NCI-H2081 treated with DMSO at 0.1 percent for 48 hours (cell line): ENCODE data around the gene DNALI1.

Experiments used
- DNase-seq: peaks from one replicate; lab custom pipeline; 2025; lab: John Stamatoyannopoulos, UW

DNALI1 gene

DNA sequence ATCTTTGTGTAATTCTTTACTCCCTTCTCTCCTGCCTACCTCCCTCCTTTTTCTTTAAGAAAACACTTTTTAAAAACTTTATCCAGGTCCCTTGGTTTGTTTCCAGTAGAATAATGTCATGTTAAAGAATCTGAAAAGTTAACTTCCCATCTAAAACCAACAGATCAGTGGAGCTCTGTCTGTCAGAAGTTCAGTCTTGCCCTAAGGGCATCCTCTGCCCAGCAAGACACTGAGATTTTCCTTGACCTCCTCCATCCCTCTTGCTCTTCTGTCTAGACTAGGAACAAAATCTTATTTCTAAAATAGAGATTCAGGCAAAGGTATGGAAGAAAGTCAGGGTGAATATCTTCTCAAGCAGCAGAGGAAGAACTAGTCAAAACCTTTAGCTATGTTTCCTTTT, 44.7 kb downstream of the DNALI1 start:
- no peak for DNase-seq

DNA sequence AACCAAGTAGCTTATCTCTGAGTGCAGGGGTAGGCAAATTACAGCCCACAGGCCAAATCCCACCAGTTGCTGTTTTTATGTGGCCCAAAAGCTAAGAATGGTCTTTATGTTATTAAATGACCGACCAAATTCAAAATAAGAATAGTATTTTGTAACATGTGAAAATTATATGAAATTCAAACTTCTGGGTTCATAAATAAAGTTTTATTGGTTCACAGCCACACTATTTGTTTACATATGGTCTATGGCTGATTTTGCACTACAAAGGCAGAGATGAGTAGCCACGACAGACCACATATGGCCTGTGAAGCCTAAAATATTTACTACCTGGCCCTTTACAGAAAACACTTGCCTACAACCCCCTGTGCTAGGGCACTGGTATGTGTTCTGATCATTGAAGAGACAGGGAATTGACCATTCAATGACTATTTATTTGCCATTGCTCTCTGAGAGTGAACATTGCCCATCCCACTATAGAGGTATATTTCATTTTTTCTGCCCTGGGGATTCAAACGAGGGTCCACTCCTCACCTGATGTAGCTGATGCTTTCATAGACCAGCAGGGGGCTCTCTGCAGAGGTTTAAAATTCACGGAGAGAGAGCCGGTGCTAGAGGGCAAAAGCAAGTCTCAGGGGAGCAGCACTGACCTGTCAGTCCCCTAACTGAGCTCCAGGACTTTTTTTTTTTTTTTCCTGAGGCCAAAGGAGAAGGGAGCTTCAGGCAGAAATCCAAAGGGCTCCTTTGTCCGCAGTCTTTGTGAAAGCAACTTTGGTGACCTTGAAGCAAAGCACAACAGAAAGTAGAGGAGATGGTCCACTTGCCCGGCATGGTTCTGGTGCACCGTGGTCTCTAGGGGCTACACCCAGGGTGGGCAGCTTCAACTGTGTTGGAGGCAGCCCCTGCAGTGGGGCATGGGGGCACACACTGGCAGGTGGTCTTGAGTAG, 46.3 kb downstream of the DNALI1 start:
- no peak for DNase-seq

DNA sequence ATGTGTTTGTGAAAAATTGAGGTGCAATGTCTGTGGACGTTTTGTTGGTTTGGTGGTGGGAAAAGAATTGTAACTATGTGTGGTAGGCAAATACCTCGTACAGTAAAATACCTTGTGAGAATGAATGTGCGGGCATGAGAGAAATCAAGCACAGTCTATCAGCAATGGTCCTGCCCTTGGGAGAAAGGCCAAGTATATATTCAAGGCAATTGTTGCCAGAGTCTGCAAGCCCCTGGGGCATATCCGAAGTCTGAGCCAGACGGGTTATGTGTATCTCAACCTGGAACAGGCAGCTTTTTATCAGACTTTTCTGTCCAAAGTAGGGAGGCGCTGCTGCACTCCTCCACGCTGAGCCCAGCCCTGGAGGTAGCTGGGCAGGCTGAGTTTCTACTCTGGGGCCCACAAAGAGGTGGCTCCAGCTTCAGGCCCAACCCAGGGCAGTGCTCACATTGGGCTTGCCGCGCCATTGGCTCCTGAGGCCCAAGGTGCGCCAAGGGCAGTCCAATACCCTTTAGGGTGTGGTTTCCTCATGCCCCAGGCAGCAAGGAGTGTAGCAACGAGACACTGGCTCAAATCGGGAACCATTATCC, 48.4 kb downstream of the DNALI1 start:
- no peak for DNase-seq

DNA sequence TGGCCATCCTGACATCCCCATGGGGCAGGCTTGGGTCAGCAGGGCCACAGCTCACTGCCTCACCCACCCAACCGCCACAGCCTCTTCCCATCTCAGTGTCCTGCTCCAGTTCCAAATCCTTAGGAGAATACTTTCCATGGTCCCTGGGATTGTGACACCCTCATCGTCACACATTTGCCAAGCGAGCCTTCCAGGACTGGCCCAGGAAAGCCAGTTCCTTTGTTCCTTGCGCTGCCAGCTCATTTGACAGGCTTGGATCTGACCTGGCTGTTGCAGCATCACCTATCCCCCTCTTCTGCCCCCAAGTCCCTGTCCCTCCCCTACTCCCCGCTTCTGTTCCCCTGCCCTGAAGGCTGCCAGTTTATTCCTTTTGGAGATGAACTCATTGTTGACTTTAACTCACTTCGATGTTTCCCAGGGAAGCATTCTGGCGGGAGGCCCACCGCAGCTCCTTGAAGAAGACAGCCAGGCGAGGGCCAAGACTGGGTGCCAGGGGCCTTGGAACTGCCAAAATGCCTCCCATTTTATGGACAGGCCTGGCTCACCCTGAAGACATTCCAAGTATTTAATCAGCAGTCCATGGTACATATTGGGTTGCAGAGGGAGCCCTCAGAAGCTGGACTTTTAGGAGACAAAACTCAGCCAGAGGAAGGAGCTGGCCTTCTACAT, 49.2 kb downstream of the DNALI1 start:
- DNase-seq: no peak

DNA sequence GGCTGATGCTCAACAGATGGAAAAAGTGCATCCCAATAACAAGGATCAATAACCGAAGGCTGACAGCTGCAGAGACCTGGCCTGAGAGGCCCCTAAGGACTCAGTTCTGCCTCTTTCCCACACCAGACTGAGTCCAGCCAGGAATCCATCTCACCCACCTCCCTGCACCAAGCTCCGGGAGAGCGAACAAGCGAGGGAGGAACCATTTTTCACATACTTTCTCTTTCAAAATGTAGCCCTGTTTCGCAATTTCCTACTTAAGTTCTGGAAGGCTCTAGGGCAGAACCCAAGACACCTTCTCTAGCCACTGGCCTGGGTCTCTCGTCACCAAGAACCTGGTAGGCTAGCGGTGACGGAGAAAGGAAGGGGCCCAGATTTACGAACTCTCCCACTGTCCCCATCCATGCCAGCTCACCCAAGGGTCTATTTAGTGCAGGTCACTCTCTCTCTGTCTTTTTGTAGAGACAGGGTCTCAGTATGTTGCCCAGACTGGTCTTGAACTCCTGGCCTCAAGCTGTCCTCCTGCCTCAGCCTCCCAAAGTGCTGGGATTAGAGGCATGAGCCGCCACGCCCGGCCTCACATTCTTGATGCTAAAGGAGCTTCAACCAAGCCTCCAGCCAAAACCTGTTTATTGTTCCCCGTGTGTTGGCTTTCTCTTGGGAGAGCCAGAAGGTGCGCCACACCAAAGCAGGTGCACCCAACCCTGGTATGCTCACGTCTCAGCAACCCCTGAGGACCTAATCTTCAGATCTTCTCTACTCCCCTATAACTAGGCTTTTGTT, 49.9 kb downstream of the DNALI1 start:
- DNase-seq: no peak

DNA sequence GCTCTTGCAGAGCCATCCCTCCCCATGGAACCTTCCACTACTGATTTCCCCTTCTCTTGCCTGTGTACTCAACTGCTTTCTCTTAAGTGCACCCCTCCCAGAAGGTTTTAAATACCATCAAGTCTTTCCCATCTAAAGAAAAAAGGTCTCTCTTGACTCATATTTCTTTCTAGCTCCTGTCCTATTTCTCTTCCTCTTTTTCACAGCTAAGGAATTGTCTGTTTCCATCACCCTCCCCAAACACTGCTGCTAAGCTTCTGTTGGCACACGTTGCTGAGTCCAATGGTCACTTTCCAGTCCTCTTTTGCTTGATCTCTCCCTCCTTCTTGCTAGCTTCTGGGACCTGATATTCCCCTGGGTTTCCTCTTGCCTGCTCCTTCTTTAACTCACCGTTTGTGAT, 52.3 kb downstream of the DNALI1 start:
- no peak for DNase-seq

DNA sequence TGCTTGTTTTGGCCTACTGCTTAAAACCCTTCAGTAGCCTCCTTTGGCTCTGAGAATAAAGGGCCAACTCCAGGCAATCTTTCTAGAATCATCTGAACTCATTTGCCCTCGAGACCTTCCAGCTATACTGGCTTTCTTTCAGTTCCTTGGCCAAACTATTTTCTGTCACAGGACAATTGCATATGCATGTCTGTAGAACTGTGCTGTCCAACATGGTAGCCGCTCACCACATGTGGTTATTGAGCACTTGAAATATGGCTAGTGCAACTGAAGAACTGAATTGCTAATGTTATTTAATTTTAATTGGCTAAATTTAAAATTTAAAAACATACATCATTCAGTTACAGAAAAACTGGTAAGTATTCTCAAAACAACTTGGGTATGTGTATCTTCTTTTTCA, 53.3 kb downstream of the DNALI1 start:
- no peak for DNase-seq

DNA sequence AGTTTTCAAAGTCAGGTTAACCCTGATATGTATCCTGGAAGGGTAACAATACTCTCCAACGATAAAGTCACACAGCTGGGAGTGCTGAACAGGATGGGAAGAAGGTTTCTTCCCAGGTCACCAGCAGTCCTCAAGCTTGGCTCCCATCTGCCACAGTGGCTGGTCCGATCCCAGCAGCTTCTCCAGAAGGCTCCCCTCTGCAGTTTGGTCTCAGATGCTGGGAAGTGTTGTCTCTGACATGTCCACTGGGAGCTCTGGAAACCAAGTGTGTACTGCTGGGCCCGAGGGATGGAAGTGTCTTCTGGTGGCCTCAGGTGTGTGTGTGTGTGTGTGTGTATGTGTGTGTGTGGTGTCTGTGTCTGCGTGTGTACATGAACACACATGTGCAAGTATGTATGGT, 55.4 kb downstream of the DNALI1 start:
- DNase-seq: no peak

DNA sequence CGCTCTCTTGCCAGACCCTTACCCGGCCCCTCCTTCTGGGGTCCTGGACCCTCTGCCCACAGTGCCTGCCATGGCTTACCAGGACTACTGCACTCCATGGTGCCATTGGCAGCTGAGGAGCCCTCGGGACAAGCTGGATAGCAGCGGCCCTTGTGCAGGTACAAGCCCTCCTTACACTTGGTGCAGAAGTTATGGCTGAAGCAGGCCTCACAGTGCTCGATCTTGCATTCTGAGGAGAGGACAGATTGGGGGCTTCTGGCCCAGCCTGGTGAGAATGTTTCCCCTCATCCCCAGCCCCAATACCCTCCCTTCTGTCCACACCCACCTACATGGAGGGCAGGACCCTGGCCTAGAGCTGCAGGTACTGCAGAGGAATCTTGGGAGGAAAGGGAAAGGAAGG, 57.4 kb downstream of the DNALI1 start:
- no peak for DNase-seq

DNA sequence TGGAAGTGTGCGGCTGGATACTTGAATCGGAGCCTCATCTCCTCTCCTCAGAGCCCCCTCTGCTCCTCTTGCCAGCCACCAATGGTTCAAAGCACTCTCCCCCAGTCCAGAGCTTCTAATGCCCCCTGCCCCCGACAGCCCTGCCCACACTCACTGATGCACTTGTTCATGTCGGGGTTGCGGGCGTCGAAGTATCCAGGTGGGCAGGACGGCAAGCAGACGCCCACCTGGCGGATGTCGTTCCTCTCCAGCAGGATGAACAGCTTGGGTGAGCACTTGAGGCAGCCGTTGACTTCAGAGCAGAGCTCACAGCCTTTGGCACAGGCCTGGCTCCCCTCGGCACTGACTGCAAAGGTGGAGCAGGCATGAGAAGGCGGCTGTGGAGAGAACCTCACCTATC, 59.6 kb downstream of the DNALI1 start:
- DNase-seq: no peak
